Measurements from ENCODE around the gene OVOL2.

- no peak for TF ChIP-seq EZH2 (IDR thresholded peaks at IDR 0.05; ENCODE audit: insufficient read depth, poor library complexity, severe bottlenecking)
- no peak for TF ChIP-seq EZH2phosphoT487 (IDR thresholded peaks at IDR 0.05; ENCODE audit: insufficient read depth, low read depth)
Measured at GRCh38 chr20:18050628-18051027, 7.1 kb downstream of the OVOL2 start.

Data from GM23248 (cell line).